RWPE2 (cell line): Measurements from ENCODE around the gene FBXL15.

Experiments
- ATAC-seq: fragments of 200-7000 bp; cut with Tn5 transposase; 3 replicates; pipeline ENCODE4 v1.9.1; 2021; ENCODE audit warnings: low read depth
- DNase-seq: peaks from one replicate; pipeline ENCODE4 v3.0.0-alpha.2; 2020; ENCODE audit warnings: low spot score
- H3K27ac ChIP-seq: fragments of 450-650 bp; 2 replicates; pipeline ENCODE4 v1.5.1; 2017; ENCODE audit warnings: mild to moderate bottlenecking; ENCODE audit not compliant: poor library complexity, severe bottlenecking
- H3K27me3 ChIP-seq: fragments of 250-450 bp; sonication (Bioruptor Pico); 2 replicates; pipeline ENCODE4 v1.5.1; 2021; ENCODE audit warnings: mild to moderate bottlenecking, moderate library complexity; ENCODE audit not compliant: insufficient read depth, poor library complexity, severe bottlenecking
- H3K36me3 ChIP-seq: fragments of 250-450 bp; sonication (Bioruptor Pico); 2 replicates; pipeline ENCODE4 v1.5.1; 2020; ENCODE audit warnings: low read depth, mild to moderate bottlenecking, moderate library complexity
- H3K4me1 ChIP-seq: fragments of 250-450 bp; sonication (Bioruptor Pico); 2 replicates; pipeline ENCODE4 v1.5.1; 2021; ENCODE audit warnings: mild to moderate bottlenecking, moderate library complexity; ENCODE audit not compliant: insufficient read depth, poor library complexity, severe bottlenecking
- H3K4me3 ChIP-seq: fragments of 250-450 bp; sonication (Bioruptor Pico); 2 replicates; pipeline ENCODE4 v1.5.1; 2021; ENCODE audit warnings: mild to moderate bottlenecking, moderate library complexity; ENCODE audit not compliant: severe bottlenecking
- H3K9me3 ChIP-seq: fragments of 250-450 bp; sonication (Bioruptor Pico); 2 replicates; pipeline ENCODE4 v1.5.1; 2021; ENCODE audit warnings: mild to moderate bottlenecking, moderate library complexity; ENCODE audit not compliant: severe bottlenecking
- CTCF ChIP-seq: fragments of 450-650 bp; IDR thresholded peaks from one replicate; pipeline ENCODE4 v1.5.1; 2017; ENCODE audit warnings: mild to moderate bottlenecking, moderate library complexity; ENCODE audit not compliant: poor library complexity, severe bottlenecking

Gene FBXL15

DNA sequence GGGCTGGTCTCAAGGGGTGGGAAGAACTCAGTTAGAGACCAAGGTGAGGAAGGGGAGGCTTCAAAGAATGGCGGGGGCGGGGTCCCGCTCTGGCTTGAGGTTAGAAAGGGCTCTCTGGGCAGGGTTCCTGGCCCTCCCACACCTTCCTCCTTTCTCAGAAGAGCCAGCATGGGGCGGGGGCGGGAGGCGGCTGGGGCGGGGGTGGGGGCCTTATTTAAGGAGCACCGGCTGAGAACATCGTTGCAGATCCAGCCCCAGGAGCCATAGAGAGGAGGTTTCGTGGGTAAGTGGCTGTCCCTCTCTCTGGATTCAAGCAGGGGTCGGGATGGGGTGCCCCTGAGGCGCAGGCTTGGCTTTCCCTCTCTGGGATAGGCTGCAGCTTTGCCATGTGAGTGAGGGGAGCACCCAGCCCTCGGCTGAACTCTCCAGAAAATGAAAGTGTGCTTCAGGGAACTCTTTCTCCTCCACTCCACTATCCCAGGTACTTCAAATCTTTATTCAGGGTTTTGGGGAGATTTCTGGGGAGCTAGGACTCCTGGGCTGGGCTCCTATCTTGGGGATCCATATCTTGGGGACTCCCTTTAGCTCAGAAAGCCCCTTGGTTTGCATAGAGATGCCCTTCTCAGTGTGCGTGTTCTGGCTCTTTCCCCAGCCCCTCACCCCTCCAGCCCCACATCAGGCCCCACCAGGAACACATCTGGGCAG, 15.0 kb downstream of the FBXL15 start:
- Histone ChIP-seq H3K9me3 (no peaks in the 10 kb centered on the region), H3K4me1 (peaks cover 10% of the 10 kb centered on the region), H3K4me3 (no peak overlapping the region), H3K27ac (no peak overlapping the region), H3K36me3 (peaks cover 5% of the 10 kb centered on the region), H3K27me3 (no peaks in the 10 kb centered on the region)
- DNase-seq (no peak), ATAC-seq (no peak)
- TF ChIP-seq CTCF = no peak

- no peak for ATAC-seq
- TF ChIP-seq CTCF = no peak
- Histone ChIP-seq H3K36me3 (no peaks in the 10 kb centered on the region), H3K27ac (no peak overlapping the region), H3K9me3 (no peaks in the 10 kb centered on the region), H3K4me3 (no peak overlapping the region), H3K4me1 (peaks cover 8% of the 10 kb centered on the region), H3K27me3 (no peaks in the 10 kb centered on the region)
- no peak for DNase-seq
These were observed 15.7 kb downstream of the FBXL15 start for GRCh38 chr10:102436312-102436711.

DNA sequence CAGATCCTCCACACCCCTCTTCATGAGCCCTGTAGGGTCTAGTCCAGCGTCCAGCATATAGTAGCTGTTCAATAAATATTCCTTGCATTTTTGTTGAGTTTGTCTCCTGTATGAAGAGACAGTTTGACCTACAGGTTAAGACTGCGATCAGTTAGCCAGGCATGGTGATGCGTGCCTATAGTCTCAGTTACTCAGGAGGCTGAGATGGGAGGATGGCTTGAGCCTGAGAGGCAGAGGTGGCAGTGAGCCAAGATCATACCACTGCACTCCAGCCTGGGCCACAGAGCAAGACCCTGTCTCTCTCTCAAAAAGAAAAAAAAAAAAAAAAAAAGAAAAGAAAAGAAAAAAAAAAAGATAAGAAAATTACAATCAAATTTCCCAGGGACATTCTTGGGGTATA, 16.9 kb downstream of the FBXL15 start:
- Histone ChIP-seq H3K4me1 (peaks cover 6% of the 10 kb centered on the region), H3K9me3 (no peaks in the 10 kb centered on the region), H3K27ac (no peak overlapping the region), H3K4me3 (no peak overlapping the region), H3K27me3 (no peaks in the 10 kb centered on the region), H3K36me3 (no peaks in the 10 kb centered on the region)
- DNase-seq = no peak
- ATAC-seq = no peak
- no peak for TF ChIP-seq CTCF

DNA sequence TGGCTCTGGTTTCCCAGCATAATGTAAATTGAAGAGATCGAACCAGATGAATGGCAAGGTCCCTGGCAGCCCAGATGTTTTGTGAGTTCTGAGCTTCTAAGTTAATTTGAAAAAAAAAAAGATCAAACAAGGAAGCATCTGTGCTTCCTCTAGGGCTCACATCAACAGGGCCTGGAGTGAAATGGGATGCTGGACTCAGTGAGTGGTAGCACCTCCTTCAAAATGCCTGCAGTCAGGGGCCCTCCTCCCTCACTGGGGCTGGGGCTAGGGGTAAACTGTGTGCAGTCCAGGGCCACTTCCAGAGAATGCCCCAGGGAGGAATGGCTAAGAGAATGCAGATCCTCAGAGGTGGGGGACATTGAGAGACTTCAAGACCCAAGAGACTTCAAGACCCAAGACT, 17.7 kb downstream of the FBXL15 start:
- TF ChIP-seq CTCF = no peak
- Histone ChIP-seq H3K4me3 (no peak overlapping the region), H3K27me3 (no peaks in the 10 kb centered on the region), H3K4me1 (peaks cover 6% of the 10 kb centered on the region), H3K27ac (no peak overlapping the region), H3K9me3 (no peaks in the 10 kb centered on the region), H3K36me3 (no peaks in the 10 kb centered on the region)
- ATAC-seq (no peak), DNase-seq (no peak)

DNA sequence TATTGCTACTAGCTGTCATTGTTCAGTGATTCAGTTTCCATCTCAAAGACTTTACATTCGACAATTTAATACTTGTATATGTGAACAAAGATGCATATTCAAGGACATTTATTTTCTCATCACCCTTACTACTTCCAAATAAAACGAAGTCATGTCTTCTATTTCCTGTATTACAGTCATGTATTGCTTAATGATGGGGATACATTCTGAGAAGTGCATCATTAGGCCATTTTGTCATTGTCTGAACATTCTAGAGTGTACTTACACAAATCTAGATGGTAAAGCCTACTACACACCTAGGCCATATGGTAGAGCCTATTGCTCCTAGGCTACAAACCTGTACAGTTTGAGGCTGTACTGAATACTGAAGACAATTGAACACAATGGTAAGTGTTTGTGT, 24.2 kb downstream of the FBXL15 start:
- no peaks in the 10 kb centered on the region for H3K27me3 ChIP-seq
- DNase-seq = no peak
- no peaks in the 10 kb centered on the region for H3K36me3 ChIP-seq
- TF ChIP-seq CTCF = no peak
- peaks cover 3% of the 10 kb centered on the region for H3K4me1 ChIP-seq
- no peak overlapping the region for H3K4me3 ChIP-seq
- no peaks in the 10 kb centered on the region for H3K9me3 ChIP-seq
- ATAC-seq = no peak
- H3K27ac ChIP-seq = no peak overlapping the region
